HepG2 (cell line): ENCODE data around the gene G6PD. TPM values are rescaled to one million over a fixed set of nuclear protein-coding genes. Genes with fewer than 3 reads are reported as not detected.

Experiments
- CCAR2 ChIP-seq: fragments of 200-400 bp; formaldehyde crosslinking; optimal IDR thresholded peaks from 2 replicates; pipeline ENCODE3; 2018; ENCODE audit warnings: low read depth, mild to moderate bottlenecking, low read length, moderate library complexity
- ETV6 ChIP-seq: sonication (generic); formaldehyde crosslinking; conservative IDR thresholded peaks from 2 replicates; pipeline ENCODE4 v1.4.0; 2020; ENCODE audit warnings: missing genetic modification reagents
- FOSL2 ChIP-seq: sonication (generic); formaldehyde crosslinking; IDR thresholded peaks from 2 replicates; pipeline ENCODE4 v1.4.0; 2020; ENCODE audit warnings: missing genetic modification reagents
- HCFC1 ChIP-seq: fragments of 150-350 bp; IDR thresholded peaks from 2 replicates; pipeline ENCODE4 v1.6.1; 2014; ENCODE audit warnings: low read depth, low read length
- KDM5A ChIP-seq: fragments of 200-600 bp; sonication (generic); IDR thresholded peaks from 2 replicates; pipeline ENCODE4 v1.7.0; 2018; ENCODE audit warnings: antibody characterized with exemption, mild to moderate bottlenecking, low read length, borderline replicate concordance
- MYNN ChIP-seq: sonication (generic); formaldehyde crosslinking; IDR thresholded peaks from 2 replicates; pipeline ENCODE4 v1.4.0; 2020; ENCODE audit warnings: mild to moderate bottlenecking, low read depth, missing genetic modification reagents
- NFKBIZ ChIP-seq: IDR thresholded peaks from 2 replicates; pipeline ENCODE4 v1.6.1; 2018; ENCODE audit warnings: missing genetic modification reagents, missing compliant biosample characterization
- RXRB ChIP-seq: IDR thresholded peaks from 2 replicates; pipeline ENCODE4 v1.6.1; 2016; ENCODE audit warnings: borderline replicate concordance, missing genetic modification reagents, missing compliant biosample characterization
- SRY ChIP-seq: sonication (generic); formaldehyde crosslinking; IDR thresholded peaks from 2 replicates; pipeline ENCODE4 v1.8.0; 2022; ENCODE audit warnings: mild to moderate bottlenecking, missing genetic modification reagents
- ZBTB49 ChIP-seq: sonication (generic); formaldehyde crosslinking; IDR thresholded peaks from 2 replicates; pipeline ENCODE4 v1.4.0; 2020; ENCODE audit warnings: missing genetic modification reagents, borderline replicate concordance
- ZBTB7B ChIP-seq: sonication (generic); formaldehyde crosslinking; IDR thresholded peaks from 2 replicates; pipeline ENCODE4 v1.4.0; 2020; ENCODE audit warnings: missing genetic modification reagents
- ZFP36L1 ChIP-seq: sonication (generic); formaldehyde crosslinking; IDR thresholded peaks from 2 replicates; pipeline ENCODE4 v1.8.0; 2022; ENCODE audit warnings: mild to moderate bottlenecking, missing genetic modification reagents, moderate library complexity
- ZNF512B ChIP-seq: sonication (generic); formaldehyde crosslinking; IDR thresholded peaks from 2 replicates; pipeline ENCODE4 v1.5.1; 2020; ENCODE audit warnings: missing genetic modification reagents, mild to moderate bottlenecking, borderline replicate concordance
- ZNF687 ChIP-seq: sonication (generic); formaldehyde crosslinking; IDR thresholded peaks from 2 replicates; pipeline ENCODE4 v1.5.1; 2020; ENCODE audit warnings: mild to moderate bottlenecking, missing genetic modification reagents, moderate library complexity
- ZNF747 ChIP-seq: sonication (generic); formaldehyde crosslinking; IDR thresholded peaks from 2 replicates; pipeline ENCODE4 v1.8.1; 2023; ENCODE audit warnings: missing genetic modification reagents, mild to moderate bottlenecking, borderline replicate concordance
- ZNF749 ChIP-seq: sonication (generic); formaldehyde crosslinking; IDR thresholded peaks from 2 replicates; pipeline ENCODE4 v1.8.0; 2022; ENCODE audit warnings: mild to moderate bottlenecking, missing genetic modification reagents, moderate library complexity, borderline replicate concordance
- polyA plus RNA-seq, 8 experiments: library from polyadenylated mRNA; depleted of rRNA in 3 of 8; stranded (reverse) in 7 of 8; unstranded in 1 of 8; fragments of >200 nt; fragmentation: Illumina TruSeq in 4 of 8; extraction: Trizol in 4 of 8; gene quantifications; 2 replicates each; pipeline versions ENCODE4 v1.2.1 to v1.2.3, GENCODE V29; 2011 to 2016; ENCODE audit warnings: low read depth in 4 of 8, missing spikeins in 1 of 8, mixed read lengths in 1 of 8; ENCODE audit not compliant: insufficient read depth in 1 of 8
- total RNA-seq, 5 experiments: library from RNA; depleted of rRNA; stranded (reverse); fragments of >200 nt; fragmentation: Illumina TruSeq; extraction: Trizol; gene quantifications; 2 replicates each; pipeline ENCODE4 v1.2.3, GENCODE V29; 2016; ENCODE audit warnings: low read depth in 1 of 5

G6PD gene
- total and polyA plus RNA-seq, 2 of the 13 experiments (the other 11 are each of a cell fraction or from before 2014, with no cell fraction given): 18.8 to 28.8 TPM

GRCh38 chrX:154547245-154548027 lies 790 bp upstream of the G6PD start, which contains the start of gene IKBKG (continued):
- TF ChIP-seq ZNF512B (CRISPR knock-in tag) (no peak), ZNF747 (0 out of 2 replicates have a peak, but pooled peaks have one; percentile 21), HCFC1 (no peak), ZFP36L1 (no peak), RXRB (CRISPR knock-in tag) (no peak), ZBTB7B (CRISPR knock-in tag) (no peak), MYNN (CRISPR knock-in tag) (no peak), SRY (no peak; the same call in 1 of the 2 replicates), ZNF749 (CRISPR knock-in tag) (no peak), KDM5A (peak; percentile 86), NFKBIZ (CRISPR knock-in tag) (no peak), ZNF687 (CRISPR knock-in tag) (peak; percentile 27; the same call in 1 of the 2 replicates), ETV6 (CRISPR knock-in tag) (no peak), CCAR2 (no peak), FOSL2 (CRISPR knock-in tag) (peak; percentile 24), ZBTB49 (CRISPR knock-in tag) (no peak)
